Thymus (tissue), 14 donors: ENCODE results near the gene NLRP7. TPM values are rescaled to one million over a fixed set of nuclear protein-coding genes. Genes with fewer than 3 reads are reported as not detected.
"Not testable (repeated sequence)": the region's sequence is repeated elsewhere in the genome, so short reads cannot be mapped to it uniquely, and the experiment has no call there.

Source experiments
- DNase-seq, 9 donors: peaks; one replicate each; pipeline ENCODE4 v3.0.0-alpha.2; 2013; ENCODE audit warnings: low spot score in 9 of 9, low read depth in 6 of 9, missing footprints in 1 of 9
- H3K27ac ChIP-seq, 2 donors: one replicate each; pipeline ENCODE4 v1.5.1; 2013; ENCODE audit warnings: control low read depth in 1 of 2, low read depth in 1 of 2, low read length in 1 of 2, mild to moderate bottlenecking in 1 of 2, moderate library complexity in 1 of 2
- H3K27me3 ChIP-seq, 2 donors: one replicate each; pipeline ENCODE4 v1.5.1; 2013; ENCODE audit warnings: low read length in 1 of 2; ENCODE audit not compliant: control insufficient read depth in 2 of 2, insufficient read depth in 1 of 2
- H3K36me3 ChIP-seq, 2 donors: one replicate each; pipeline ENCODE4 v1.5.1; 2013; ENCODE audit warnings: low read length in 1 of 2, mild to moderate bottlenecking in 1 of 2, moderate library complexity in 1 of 2; ENCODE audit not compliant: control insufficient read depth in 2 of 2, insufficient read depth in 2 of 2
- H3K4me1 ChIP-seq, 2 donors: one replicate each; pipeline ENCODE4 v1.5.1; 2013; ENCODE audit warnings: low read length in 2 of 2; ENCODE audit not compliant: control insufficient read depth in 2 of 2, insufficient read depth in 2 of 2
- H3K4me3 ChIP-seq, 2 donors: one replicate each; pipeline ENCODE4 v1.5.1; 2013; ENCODE audit warnings: low read length in 2 of 2, control low read depth in 1 of 2, mild to moderate bottlenecking in 1 of 2
- H3K9me3 ChIP-seq, 2 donors: one replicate each; pipeline ENCODE4 v1.5.1; 2013; ENCODE audit warnings: low read length in 1 of 2, mild to moderate bottlenecking in 1 of 2; ENCODE audit not compliant: control insufficient read depth in 2 of 2, insufficient read depth in 1 of 2
- WGBS: extraction: QIAGEN DNeasy Blood & Tissue Kit; methylation state at CpG from one replicate; pipeline ENCODE4 v1.1.7; 2013; 5-methylcytosine and 5-hydroxymethylcytosine counted together
- long read RNA-seq, 10 donors: transcript quantifications; one replicate each; lab custom pipeline, GENCODE V29; 2026
- polyA plus RNA-seq: library from polyadenylated mRNA; stranded (reverse); fragments of 200-250 nt; gene quantifications from one replicate; pipeline ENCODE4 v1.2.3, GENCODE V29; 2013
- total RNA-seq: library from RNA; stranded (reverse); fragments of 120-200 nt; gene quantifications from one replicate; pipeline ENCODE4 v1.2.4, GENCODE V29; 2013
- donor health status: healthy.

NLRP7 gene
- total RNA-seq (0.19 TPM), polyA plus RNA-seq (0.18 TPM)
- long read RNA-seq, donor 1: 0 reads
- long read RNA-seq, donor 2, partial matches to known transcripts: 11 of 11 reads
- long read RNA-seq, donor 2, other reads (novel, unspliced or antisense): 0 of 11 reads
- long read RNA-seq, donor 3: 0 reads
- long read RNA-seq, donor 4: 0 reads
- long read RNA-seq, donor 5, partial matches to known transcripts: 32 of 32 reads
- long read RNA-seq, donor 5, other reads (novel, unspliced or antisense): 0 of 32 reads
- long read RNA-seq, donor 6: 0 reads
- long read RNA-seq, donor 7: 0 reads
- long read RNA-seq, donor 8: 0 reads
- long read RNA-seq, donor 9, partial matches to known transcripts: 17 of 17 reads
- long read RNA-seq, donor 9, other reads (novel, unspliced or antisense): 0 of 17 reads
- long read RNA-seq, donor 10: 0 reads

DNA sequence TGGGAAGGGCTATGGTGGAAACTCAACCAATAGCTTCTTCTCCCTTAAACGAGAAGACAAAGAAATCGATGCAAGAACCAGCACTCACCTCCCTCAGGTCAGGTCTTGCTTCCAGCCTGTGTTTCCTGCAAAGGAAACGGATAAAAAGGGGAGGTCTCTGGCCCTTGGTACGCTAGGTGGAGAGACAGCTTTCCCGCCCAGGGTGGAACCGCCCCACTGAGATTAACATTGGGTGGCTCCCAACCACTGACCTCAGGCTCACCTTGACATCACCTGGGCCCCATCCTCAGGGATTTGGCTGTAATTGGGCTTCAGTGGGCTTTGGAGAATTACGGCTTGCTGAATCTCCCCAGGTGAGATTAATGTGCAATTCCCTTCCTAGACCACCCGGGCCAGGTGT lies at the start of gene NLRP7:
Gene NLRP7 (minus strand): TSS at position 150 of the 400 bp plus-strand sequence.
- H3K27ac ChIP-seq: no peak within 1 kb of the TSS
- H3K4me3 ChIP-seq: no peak within 1 kb of the TSS
- WGBS: 97% methylated on average over 8 of the region's 8 CpGs
- H3K9me3 ChIP-seq: no peaks in the 10 kb centered on the region
- DNase-seq: no peak
- no peaks in the 10 kb centered on the region for H3K36me3 ChIP-seq
- H3K4me1 ChIP-seq: no peaks in the 10 kb centered on the region
- H3K27me3 ChIP-seq: peaks cover 0 to 2% of the 10 kb centered on the region in 2 donors

DNA sequence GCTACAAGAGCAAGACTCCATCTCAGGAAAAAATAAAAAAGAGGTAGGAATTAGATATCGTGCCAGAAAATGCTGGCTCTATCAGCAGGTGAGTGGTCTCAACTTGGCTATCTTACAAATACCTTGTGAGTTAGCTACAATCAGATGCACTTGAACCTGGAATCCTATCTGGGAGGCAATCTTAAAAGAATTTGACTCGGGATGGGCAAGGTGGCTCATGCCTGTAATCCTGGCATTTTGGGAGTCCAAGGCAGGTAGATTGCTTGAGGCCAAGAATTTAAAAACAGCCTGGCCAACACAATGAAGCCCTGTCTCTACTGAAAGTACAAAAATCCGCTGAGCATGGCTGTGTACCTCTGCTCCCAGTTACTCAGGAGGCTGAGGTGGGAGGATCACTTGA lies 48.2 kb upstream of the NLRP7 start:
- no peak for DNase-seq
- 74% methylated on average over 3 of the region's 3 CpGs for WGBS
- Histone ChIP-seq H3K4me1 (no peaks in the 10 kb centered on the region), H3K27ac (no peak overlapping the region), H3K27me3 (no peaks in the 10 kb centered on the region), H3K36me3 (peaks cover 0 to 2% of the 10 kb centered on the region in 2 donors), H3K9me3 (no peaks in the 10 kb centered on the region), H3K4me3 (no peak overlapping the region)

DNA sequence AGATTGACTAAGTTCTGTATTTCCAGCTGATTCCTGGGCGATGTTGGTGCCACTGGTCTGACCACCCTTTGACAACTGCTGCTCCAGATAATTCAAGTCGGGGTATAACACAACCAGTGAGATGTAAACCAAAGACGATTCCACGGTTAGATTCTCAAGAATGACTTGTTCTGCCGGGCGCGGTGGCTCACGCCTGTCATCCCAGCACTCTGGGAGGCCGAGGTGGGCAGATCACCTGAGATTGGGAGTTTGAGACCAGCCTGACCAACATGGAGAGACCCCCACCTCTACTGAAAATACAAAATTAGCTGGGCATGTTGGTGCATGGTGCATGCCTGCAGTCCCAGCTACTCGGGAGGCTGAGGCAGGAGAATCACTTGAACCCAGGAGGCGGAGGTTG lies 42.2 kb upstream of the NLRP7 start:
- not testable (repeated sequence) for H3K36me3 ChIP-seq, H3K27me3 ChIP-seq, H3K4me3 ChIP-seq, H3K27ac ChIP-seq, DNase-seq, H3K9me3 ChIP-seq, H3K4me1 ChIP-seq
- WGBS: 95% methylated on average over 11 of the region's 11 CpGs

DNA sequence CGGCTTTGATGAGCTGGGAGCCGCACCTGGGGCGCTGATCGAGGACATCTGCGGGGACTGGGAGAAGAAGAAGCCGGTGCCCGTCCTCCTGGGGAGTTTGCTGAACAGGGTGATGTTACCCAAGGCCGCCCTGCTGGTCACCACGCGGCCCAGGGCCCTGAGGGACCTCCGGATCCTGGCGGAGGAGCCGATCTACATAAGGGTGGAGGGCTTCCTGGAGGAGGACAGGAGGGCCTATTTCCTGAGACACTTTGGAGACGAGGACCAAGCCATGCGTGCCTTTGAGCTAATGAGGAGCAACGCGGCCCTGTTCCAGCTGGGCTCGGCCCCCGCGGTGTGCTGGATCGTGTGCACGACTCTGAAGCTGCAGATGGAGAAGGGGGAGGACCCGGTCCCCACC lies 35.2 kb upstream of the NLRP7 start:
- H3K27me3 ChIP-seq, H3K27ac ChIP-seq, H3K9me3 ChIP-seq, H3K36me3 ChIP-seq, DNase-seq, H3K4me3 ChIP-seq, H3K4me1 ChIP-seq: not testable (repeated sequence)
- 92% methylated on average over 16 of the region's 23 CpGs for WGBS

DNA sequence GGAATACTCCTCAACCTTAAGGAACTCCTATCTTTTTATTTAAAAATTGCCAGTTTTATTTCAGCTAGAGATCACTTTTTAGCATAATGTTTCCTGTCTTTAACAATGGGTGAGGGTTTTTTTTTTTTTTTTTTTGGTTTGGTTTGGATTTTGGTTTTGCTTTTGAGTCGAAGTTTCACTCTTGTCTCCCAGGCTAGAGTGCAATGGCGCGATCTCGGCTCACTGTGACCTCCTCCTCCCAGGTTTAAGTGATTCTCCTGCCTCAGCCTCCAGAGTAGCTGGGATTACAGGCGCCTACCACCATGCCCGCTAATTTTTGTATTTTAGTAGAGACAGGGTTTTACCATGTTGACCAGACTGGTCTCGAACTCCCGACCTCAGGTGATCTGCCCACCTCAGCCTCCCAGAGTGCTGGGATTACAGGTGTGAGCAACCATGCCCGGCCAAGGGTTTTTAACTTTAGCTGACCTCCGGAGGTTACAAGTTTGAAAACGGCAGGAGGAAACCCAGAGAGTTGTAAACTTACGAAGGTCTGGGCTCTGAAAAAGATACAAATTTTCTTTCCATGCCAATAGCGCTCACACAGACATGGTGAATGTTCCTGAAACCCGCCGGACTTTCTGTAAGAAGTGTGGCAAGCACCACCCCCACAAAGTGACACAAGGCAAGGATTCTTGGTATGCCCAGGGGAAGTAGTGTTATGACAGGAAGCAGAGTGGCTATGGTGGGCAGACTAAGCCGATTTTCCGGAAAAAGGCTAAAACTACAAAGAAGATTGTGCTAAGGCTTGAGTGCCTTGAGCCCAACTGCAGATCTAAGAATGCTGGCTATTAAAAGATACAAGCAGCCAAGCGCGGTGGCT lies 26.1 kb upstream of the NLRP7 start:
- not testable (repeated sequence) for H3K27me3 ChIP-seq, H3K36me3 ChIP-seq, H3K4me3 ChIP-seq, H3K9me3 ChIP-seq, H3K4me1 ChIP-seq, DNase-seq, H3K27ac ChIP-seq
- 39% methylated on average over 19 of the region's 19 CpGs for WGBS

DNA sequence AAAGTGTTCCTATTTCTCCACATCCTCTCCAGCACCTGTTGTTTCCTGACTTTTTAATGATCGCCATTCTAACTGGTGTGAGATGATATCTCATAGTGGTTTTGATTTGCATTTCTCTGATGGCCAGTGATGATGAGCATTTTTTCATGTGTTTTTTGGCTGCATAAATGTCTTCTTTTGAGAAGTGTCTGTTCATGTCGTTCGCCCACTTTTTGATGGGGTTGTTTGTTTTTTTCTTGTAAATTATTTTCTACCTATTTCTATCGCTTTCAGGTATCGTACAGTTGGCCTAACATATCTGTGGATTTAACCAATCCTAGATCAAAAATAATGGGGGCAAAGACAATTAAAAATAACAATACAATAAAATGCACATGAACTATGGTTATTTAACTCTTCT lies 24.1 kb upstream of the NLRP7 start:
- not testable (repeated sequence) for H3K27ac ChIP-seq, H3K36me3 ChIP-seq, H3K4me1 ChIP-seq, H3K9me3 ChIP-seq, H3K4me3 ChIP-seq, DNase-seq, H3K27me3 ChIP-seq
- WGBS: 73% methylated on average over 4 of the region's 5 CpGs

DNA sequence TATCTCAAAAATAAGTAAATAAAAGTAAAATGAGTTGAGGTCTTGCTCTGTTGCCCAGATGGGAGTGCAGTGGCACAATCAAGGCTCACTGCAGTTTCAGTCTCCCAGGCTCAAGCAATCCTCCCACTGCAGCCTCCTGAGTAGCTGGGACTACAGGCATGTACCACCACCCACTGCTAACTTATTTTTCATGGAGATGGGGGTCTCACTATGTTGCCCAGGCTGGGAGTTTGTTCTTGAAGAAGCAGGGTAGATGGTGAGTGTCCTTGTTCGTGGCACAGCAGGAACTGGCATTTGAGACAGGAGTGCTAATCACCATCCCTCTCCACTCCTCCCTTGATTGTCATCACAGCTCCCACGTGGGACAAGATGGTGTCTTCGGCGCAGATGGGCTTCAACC lies 22.3 kb upstream of the NLRP7 start:
- no peaks in the 10 kb centered on the region for H3K27me3 ChIP-seq
- H3K27ac ChIP-seq: no peak overlapping the region
- 94% methylated on average over 4 of the region's 4 CpGs for WGBS

DNA sequence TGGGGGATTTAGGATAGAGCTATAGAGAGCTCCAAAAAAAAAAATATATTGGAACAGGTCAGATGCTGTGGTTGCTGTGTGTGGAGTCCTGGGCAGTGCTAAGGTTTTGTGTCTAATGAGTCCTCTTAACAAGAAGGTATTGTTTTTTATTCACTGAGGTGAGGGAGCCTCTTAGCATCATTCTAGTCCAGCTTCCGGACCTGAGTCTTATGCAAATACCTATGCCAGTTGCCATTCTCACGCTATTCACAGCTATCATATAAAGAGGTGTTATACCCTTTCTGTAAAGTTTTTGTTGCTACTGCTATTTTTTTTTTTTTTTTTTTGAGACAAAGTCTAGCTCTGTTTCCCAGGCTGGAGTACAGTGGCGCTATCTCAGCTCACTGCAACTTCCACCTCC lies 20.3 kb upstream of the NLRP7 start:
- no peak for DNase-seq
- no peaks in the 10 kb centered on the region for H3K4me1 ChIP-seq
- H3K27me3 ChIP-seq: no peaks in the 10 kb centered on the region
- no peaks in the 10 kb centered on the region for H3K36me3 ChIP-seq
- H3K4me3 ChIP-seq: no peak overlapping the region
- WGBS: 98% methylated on average over 3 of the region's 3 CpGs
- no peak overlapping the region for H3K27ac ChIP-seq
- no peaks in the 10 kb centered on the region for H3K9me3 ChIP-seq

More for the DNA sequence above, 22.3 kb upstream of the NLRP7 start:
- no peaks in the 10 kb centered on the region for H3K9me3 ChIP-seq
- H3K36me3 ChIP-seq: no peaks in the 10 kb centered on the region
- H3K4me1 ChIP-seq: no peaks in the 10 kb centered on the region
- H3K4me3 ChIP-seq: no peak overlapping the region
- no peak for DNase-seq

DNA sequence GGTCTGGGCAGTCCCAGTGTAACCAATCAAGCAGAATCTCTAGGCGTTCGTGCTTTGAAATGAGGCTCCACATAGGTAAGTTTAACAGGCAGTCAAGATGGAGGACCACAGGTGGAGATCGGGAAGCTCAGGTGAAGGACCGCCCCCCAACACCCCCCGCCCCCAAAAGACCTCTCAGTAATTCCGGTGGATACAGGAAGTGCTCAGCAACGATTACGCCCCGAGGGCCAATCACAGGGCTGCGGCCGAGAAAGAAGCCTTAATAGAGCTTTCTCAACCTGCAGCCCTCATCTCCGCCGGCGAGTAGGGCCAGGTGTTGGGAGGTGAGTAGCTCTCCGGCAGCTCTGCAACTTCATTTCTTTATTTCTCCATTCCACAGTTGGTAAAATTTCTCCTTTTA lies 17.7 kb upstream of the NLRP7 start:
- H3K4me3 ChIP-seq, H3K27ac ChIP-seq, H3K9me3 ChIP-seq, H3K36me3 ChIP-seq, H3K4me1 ChIP-seq, DNase-seq, H3K27me3 ChIP-seq: not testable (repeated sequence)
- no CpG with 5 or more reads among the region's 15 CpGs for WGBS
